ENCODE measurements around the gene PCSK6. TPM values are rescaled to one million over a fixed set of nuclear protein-coding genes. Genes with fewer than 3 reads are reported as not detected.

The PCSK6 gene
- total RNA-seq, 2 donors from 2014 or later, result 29.9 to 39.5 TPM

DNA sequence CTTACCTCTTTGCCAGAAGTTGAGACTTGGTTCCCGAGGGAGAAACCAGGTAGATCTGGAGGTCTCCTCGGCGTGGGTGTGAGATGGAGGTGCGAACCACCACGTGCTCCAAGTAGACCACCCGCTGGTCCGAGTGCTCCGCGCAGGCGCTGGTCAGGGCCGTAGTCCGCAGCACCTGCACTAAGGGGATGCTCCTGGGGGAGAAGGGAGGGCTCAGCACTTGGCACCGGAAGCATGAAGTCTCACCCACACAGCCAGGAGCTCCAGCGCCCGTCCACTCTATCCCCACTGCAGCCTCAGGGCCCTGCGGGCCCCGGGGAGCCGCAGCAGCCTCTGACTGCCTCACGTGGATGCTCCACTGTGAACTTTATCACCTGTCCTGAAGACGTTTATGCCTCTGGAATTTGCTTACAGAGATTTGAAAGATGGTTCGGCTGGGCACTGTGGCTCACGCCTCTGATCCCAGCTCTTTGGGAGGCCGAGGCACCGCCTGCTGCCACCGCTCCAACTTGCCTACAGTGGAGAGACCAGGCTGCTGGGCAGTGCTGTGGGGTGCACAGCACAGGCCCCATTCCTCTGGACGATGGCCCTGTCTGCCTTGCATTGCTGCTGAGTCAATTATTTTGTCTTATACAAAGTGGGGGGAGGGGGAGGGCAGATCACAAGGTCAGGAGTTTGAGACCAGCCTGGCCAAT, 119.0 kb downstream of the PCSK6 start:
- H3K9ac ChIP-seq (ENCODE audit: low read depth in 2 of 2, low read length in 2 of 2), result no peak overlapping the region
- no peaks in the 10 kb centered on the region for H3K9me3 ChIP-seq
- no peak overlapping the region for H3K4me3 ChIP-seq
- TF ChIP-seq, protein P1, sequence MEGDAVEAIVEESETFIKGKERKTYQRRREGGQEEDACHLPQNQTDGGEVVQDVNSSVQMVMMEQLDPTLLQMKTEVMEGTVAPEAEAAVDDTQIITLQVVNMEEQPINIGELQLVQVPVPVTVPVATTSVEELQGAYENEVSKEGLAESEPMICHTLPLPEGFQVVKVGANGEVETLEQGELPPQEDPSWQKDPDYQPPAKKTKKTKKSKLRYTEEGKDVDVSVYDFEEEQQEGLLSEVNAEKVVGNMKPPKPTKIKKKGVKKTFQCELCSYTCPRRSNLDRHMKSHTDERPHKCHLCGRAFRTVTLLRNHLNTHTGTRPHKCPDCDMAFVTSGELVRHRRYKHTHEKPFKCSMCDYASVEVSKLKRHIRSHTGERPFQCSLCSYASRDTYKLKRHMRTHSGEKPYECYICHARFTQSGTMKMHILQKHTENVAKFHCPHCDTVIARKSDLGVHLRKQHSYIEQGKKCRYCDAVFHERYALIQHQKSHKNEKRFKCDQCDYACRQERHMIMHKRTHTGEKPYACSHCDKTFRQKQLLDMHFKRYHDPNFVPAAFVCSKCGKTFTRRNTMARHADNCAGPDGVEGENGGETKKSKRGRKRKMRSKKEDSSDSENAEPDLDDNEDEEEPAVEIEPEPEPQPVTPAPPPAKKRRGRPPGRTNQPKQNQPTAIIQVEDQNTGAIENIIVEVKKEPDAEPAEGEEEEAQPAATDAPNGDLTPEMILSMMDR (IDR thresholded peaks at IDR 0.05), result no peak
- H3K36me3 ChIP-seq, result no peaks in the 10 kb centered on the region
- intact Hi-C loops (cut with DNase I), result no loop called here
- H3K27me3 ChIP-seq, result no peaks in the 10 kb centered on the region
- no peak overlapping the region for H3K27ac ChIP-seq
- no peak for DNase-seq
- no peaks in the 10 kb centered on the region for H3K4me1 ChIP-seq

DNA sequence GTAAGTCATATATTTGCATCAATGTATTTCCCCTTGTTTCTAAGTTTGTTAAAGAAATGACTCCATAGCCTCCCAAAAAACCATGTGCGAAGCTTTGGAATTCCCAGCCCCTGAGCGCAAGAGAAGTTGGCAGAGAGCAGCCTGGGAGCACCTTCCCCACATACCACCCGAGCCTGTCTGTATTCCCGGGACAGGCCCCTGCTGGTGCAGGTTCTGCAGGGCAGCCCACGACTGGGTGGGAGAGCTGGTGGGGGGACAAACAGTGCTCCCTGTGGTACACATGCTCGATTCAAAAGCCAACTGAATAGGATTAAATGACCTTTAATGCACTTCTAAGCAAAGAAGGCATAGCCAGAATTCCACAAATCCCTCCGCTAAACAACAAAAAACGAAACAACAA, 119.8 kb downstream of the PCSK6 start:
- no peak for DNase-seq
- TF ChIP-seq, protein P1 (IDR thresholded peaks at IDR 0.05), result no peak
- intact Hi-C loops (cut with DNase I), result no loop called here
- Histone ChIP-seq H3K27me3 (no peaks in the 10 kb centered on the region), H3K36me3 (no peaks in the 10 kb centered on the region), H3K27ac (no peak overlapping the region), H3K9me3 (no peaks in the 10 kb centered on the region), H3K9ac (ENCODE audit: low read depth in 2 of 2, low read length in 2 of 2) (no peak overlapping the region), H3K4me3 (no peak overlapping the region), H3K4me1 (no peaks in the 10 kb centered on the region)

DNA sequence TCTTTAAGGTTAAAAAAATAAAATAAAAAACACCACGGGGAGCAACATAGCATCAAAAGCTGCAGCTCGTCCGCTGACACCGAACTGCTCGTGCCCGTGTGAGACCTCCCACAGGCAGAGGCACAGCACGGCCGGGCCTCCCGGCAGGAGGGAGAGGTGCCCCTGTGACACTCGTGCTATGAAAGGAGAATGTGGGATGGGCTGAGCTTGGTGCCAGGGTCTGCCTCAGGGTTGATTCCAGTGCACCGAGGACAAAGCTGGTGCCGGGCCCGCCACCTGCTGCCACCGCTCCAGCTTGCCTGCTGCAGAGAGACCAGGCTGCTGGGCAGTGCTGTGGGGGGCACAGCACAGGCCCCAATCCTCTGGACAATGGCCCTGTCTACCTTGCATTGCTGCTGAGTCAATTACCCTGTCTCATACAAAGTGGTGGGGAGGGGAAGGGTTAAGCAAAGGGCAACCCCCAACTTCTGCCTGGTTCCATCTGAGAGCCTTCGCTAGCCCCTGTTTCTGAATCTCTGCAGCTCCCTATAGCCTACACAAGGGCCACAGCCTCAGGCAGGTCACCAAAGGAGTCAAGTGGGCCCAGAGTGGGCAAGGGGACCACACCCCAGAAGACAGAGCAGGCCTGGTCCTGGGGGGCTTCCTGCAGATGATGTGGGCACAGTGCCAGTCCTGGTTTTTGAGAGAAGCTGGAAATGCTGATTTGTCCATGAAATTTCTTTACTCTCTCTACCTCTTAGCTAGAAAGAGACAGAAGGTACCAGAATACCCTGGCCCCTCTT, 120.5 kb downstream of the PCSK6 start:
- Histone ChIP-seq H3K4me1 (no peaks in the 10 kb centered on the region), H3K27ac (no peak overlapping the region)

DNA sequence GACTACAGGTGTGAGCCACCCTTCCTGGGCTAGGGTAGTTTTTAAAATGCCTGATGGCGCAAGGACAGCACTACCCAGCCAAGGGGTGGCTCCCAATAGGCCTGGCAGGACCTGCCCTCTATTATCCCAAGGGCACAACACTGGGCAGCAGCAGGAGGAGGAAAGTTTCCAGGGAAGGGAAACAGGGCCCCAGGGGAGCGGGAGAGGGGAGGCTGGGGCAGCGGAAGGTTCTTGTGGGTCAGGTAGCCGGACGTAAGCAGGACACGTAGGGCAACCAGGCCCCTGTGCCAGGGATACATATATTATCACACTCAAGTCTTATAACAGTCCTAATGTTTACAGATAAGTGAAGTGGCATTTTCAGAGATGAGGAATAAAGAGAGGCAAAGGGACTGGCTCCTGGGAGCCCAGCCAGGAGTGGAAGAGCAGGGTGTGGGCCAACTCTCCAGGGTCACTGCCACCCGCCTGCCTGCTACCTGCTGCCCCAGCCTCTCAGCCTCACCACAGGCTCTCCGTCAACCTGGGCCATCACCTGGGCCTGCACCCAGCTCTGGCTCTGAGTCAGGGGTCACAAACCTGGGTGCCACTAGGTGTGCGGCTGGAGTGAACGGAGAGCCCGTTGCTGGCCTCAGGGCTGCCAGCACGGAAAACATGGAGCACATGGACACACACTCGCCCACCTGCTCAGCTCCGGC, 121.3 kb downstream of the PCSK6 start:
- TF ChIP-seq, protein P1 (IDR thresholded peaks at IDR 0.05), result no peak
- no peak overlapping the region for H3K9ac ChIP-seq (ENCODE audit: low read depth in 2 of 2, low read length in 2 of 2)
- no peaks in the 10 kb centered on the region for H3K27me3 ChIP-seq
- H3K4me3 ChIP-seq, result no peak overlapping the region
- H3K4me1 ChIP-seq, result no peaks in the 10 kb centered on the region
- DNase-seq, result no peak
- intact Hi-C loops (cut with DNase I), result no loop called here
- no peaks in the 10 kb centered on the region for H3K9me3 ChIP-seq
- no peak overlapping the region for H3K27ac ChIP-seq
- no peaks in the 10 kb centered on the region for H3K36me3 ChIP-seq

More for the DNA sequence above, 120.5 kb downstream of the PCSK6 start:
- Histone ChIP-seq H3K4me3 (no peak overlapping the region), H3K9me3 (no peaks in the 10 kb centered on the region), H3K36me3 (no peaks in the 10 kb centered on the region), H3K27me3 (no peaks in the 10 kb centered on the region), H3K9ac (ENCODE audit: low read depth in 2 of 2, low read length in 2 of 2) (no peak overlapping the region)
- TF ChIP-seq, protein P1 (IDR thresholded peaks at IDR 0.05), result no peak
- no peak for DNase-seq
- intact Hi-C loops (cut with DNase I), result no loop called here

DNA sequence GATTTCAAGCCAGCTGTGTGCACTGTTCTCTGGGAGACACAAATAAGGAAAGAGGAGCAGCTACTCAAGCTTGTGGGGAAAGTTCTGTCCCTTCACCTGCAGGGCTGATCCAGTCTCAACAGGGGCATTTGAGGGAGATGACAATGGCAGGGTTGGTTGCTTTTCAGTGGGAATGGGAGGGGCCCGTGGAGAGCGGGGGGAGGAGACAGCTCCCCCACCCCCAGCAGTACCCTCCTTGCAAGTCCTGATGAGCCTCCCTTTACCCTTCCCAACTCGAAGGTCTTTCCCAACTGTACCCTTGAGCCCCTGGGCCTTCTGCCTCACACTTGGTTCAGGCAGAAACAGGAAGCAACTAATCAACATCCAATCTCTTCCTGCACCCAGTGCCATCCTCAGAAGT, 122.7 kb downstream of the PCSK6 start:
- intact Hi-C loops (cut with DNase I), result no loop called here
- no peaks in the 10 kb centered on the region for H3K4me1 ChIP-seq
- no peak overlapping the region for H3K4me3 ChIP-seq

More for the DNA sequence above, 122.7 kb downstream of the PCSK6 start:
- H3K27me3 ChIP-seq, result no peaks in the 10 kb centered on the region
- TF ChIP-seq, protein P1 (IDR thresholded peaks at IDR 0.05), result no peak
- no peaks in the 10 kb centered on the region for H3K36me3 ChIP-seq
- no peak overlapping the region for H3K9ac ChIP-seq (ENCODE audit: low read depth in 2 of 2, low read length in 2 of 2)
- H3K9me3 ChIP-seq, result no peaks in the 10 kb centered on the region
- no peak overlapping the region for H3K27ac ChIP-seq
- no peak for DNase-seq
